H1 (cell line): ENCODE results near the gene CCT6A. TPM values are rescaled to one million over a fixed set of nuclear protein-coding genes. Genes with fewer than 3 reads are reported as not detected.

ENCODE experiments used
- CTCF ChIA-PET: fragments of 300-600 bp; sonication (Branson Sonifier 250); formaldehyde crosslinking; loops from one replicate; lab custom pipeline; 2021; ENCODE audit not compliant: partially characterized antibody; lab: Charles Lee
- POLR2A ChIA-PET: fragments of 300-600 bp; sonication (Branson Sonifier 250); formaldehyde crosslinking; loops from one replicate; lab custom pipeline; 2021; ENCODE audit warnings: inconsistent platforms; ENCODE audit not compliant: partially characterized antibody; lab: Charles Lee
- DNase-seq, 2 experiments: peaks; one replicate each; pipeline versions ENCODE4 v3.0.0 to v3.0.0-alpha.2; 2010 to 2022; ENCODE audit warnings: low spot score in 2 of 2, low read depth in 1 of 2, mixed read lengths in 1 of 2
- FAIRE-seq: peaks from 2 replicates; lab custom pipeline; 2011; peaks lifted over from hg19 to GRCh38; lab: Jason Lieb, UNC
- H2AFZ ChIP-seq: 2 replicates; pipeline ENCODE4 v1.8.1; 2012; ENCODE audit warnings: low read length, inconsistent platforms
- H2AK5ac ChIP-seq: 2 replicates; pipeline ENCODE4 v1.6.1; 2013; ENCODE audit warnings: low read depth, low read length
- H2BK120ac ChIP-seq: replicated peaks from 2 replicates; pipeline ENCODE3; 2013; ENCODE audit warnings: low read depth, low read length, inconsistent platforms
- H2BK12ac ChIP-seq: 2 replicates; pipeline ENCODE4 v1.6.1; 2013; ENCODE audit warnings: low read depth, low read length
- H2BK15ac ChIP-seq: 2 replicates; pipeline ENCODE4 v1.6.1; 2013; ENCODE audit warnings: low read length
- H2BK20ac ChIP-seq: 2 replicates; pipeline ENCODE4 v1.6.1; 2013; ENCODE audit warnings: low read length
- H2BK5ac ChIP-seq: 2 replicates; pipeline ENCODE4 v1.6.1; 2013; ENCODE audit warnings: low read depth, low read length
- H3K14ac ChIP-seq: 2 replicates; pipeline ENCODE4 v1.6.1; 2013; ENCODE audit warnings: inconsistent platforms; ENCODE audit not compliant: insufficient read length
- H3K18ac ChIP-seq: 2 replicates; pipeline ENCODE4 v1.6.1; 2013; ENCODE audit warnings: low read length; ENCODE audit errors: extremely low read depth
- H3K23ac ChIP-seq: 2 replicates; pipeline ENCODE4 v1.6.1; 2013; ENCODE audit warnings: inconsistent platforms; ENCODE audit not compliant: insufficient read length
- H3K23me2 ChIP-seq: 2 replicates; pipeline ENCODE4 v1.6.1; 2013; ENCODE audit warnings: low read depth, low read length
- H3K27ac ChIP-seq: 2 replicates; pipeline ENCODE4 v1.6.1; 2011; ENCODE audit warnings: low read depth, low read length, inconsistent platforms
- H3K27me3 ChIP-seq, 4 experiments: replicated peaks in 1 of 4; 1 replicate in 1 of 4; 2 replicates in 3 of 4; pipeline versions ENCODE4 v1.6.1 to v1.8.1; 2011 to 2013; ENCODE audit warnings: low read length in 3 of 4, mild to moderate bottlenecking in 3 of 4, inconsistent platforms in 2 of 4, mixed read lengths in 2 of 4, moderate library complexity in 1 of 4; ENCODE audit not compliant: control insufficient read depth in 3 of 4, insufficient read depth in 3 of 4; ENCODE audit errors: extremely low read depth in 1 of 4
- H3K36me3 ChIP-seq, 4 experiments: 2 replicates each; pipeline versions ENCODE4 v1.6.1 to v1.8.1; 2011 to 2013; ENCODE audit warnings: mild to moderate bottlenecking in 4 of 4, low read length in 3 of 4, moderate library complexity in 2 of 4, control low read depth in 1 of 4, inconsistent platforms in 1 of 4; ENCODE audit not compliant: insufficient read depth in 4 of 4, control insufficient read depth in 2 of 4
- H3K4ac ChIP-seq: replicated peaks from 2 replicates; pipeline ENCODE3; 2013; ENCODE audit warnings: low read length, low read depth, mixed read lengths, inconsistent platforms; ENCODE audit not compliant: insufficient read length
- H3K4me1 ChIP-seq, 4 experiments: replicated peaks in 1 of 4; 1 replicate in 1 of 4; 2 replicates in 3 of 4; pipeline versions ENCODE4 v1.6.1 to v1.8.1; 2011 to 2013; ENCODE audit warnings: low read length in 3 of 4, inconsistent platforms in 2 of 4, mixed read lengths in 1 of 4; ENCODE audit not compliant: insufficient read depth in 4 of 4, control insufficient read depth in 3 of 4
- H3K4me2 ChIP-seq, 2 experiments: 2 replicates each; pipeline versions ENCODE4 v1.6.1 to v1.8.1; 2011 to 2013; ENCODE audit warnings: low read depth in 2 of 2, low read length in 2 of 2, control low read depth in 1 of 2, inconsistent platforms in 1 of 2, mild to moderate bottlenecking in 1 of 2; ENCODE audit not compliant: insufficient read depth in 1 of 2
- H3K4me3 ChIP-seq, 4 experiments: fragments of 200-600, 300-600 bp in 1 of 4; sonication (generic), shearing (Covaris generic), sonication (Bioruptor Twin) in 1 of 4; 2 replicates each; pipeline versions ENCODE4 v1.5.1 to v1.8.1; 2011 to 2016; ENCODE audit warnings: low read length in 4 of 4, low read depth in 3 of 4, control low read depth in 2 of 4, inconsistent platforms in 2 of 4, mild to moderate bottlenecking in 2 of 4, mixed read lengths in 1 of 4, moderate library complexity in 1 of 4; ENCODE audit not compliant: insufficient read depth in 2 of 4; ENCODE audit errors: extremely low read depth in 1 of 4
- H3K56ac ChIP-seq: replicated peaks from 2 replicates; pipeline ENCODE3; 2013; ENCODE audit warnings: low read depth, mild to moderate bottlenecking, mixed read lengths, low read length, inconsistent platforms; ENCODE audit not compliant: insufficient read length
- H3K79me1 ChIP-seq: 2 replicates; pipeline ENCODE4 v1.6.1; 2013; ENCODE audit warnings: low read depth, low read length, control low read depth
- H3K79me2 ChIP-seq, 2 experiments: 2 replicates each; pipeline versions ENCODE4 v1.6.1 to v1.8.1; 2012 to 2013; ENCODE audit warnings: low read length in 2 of 2, mild to moderate bottlenecking in 2 of 2, inconsistent platforms in 1 of 2; ENCODE audit not compliant: insufficient read depth in 2 of 2, control insufficient read depth in 1 of 2
- H3K9ac ChIP-seq, 4 experiments: replicated peaks in 1 of 4; 1 replicate in 1 of 4; 2 replicates in 3 of 4; pipeline versions ENCODE4 v1.6.1 to v1.8.1; 2011 to 2013; ENCODE audit warnings: low read depth in 3 of 4, low read length in 3 of 4, control low read depth in 2 of 4, mild to moderate bottlenecking in 2 of 4, moderate library complexity in 2 of 4, inconsistent platforms in 1 of 4; ENCODE audit errors: extremely low read depth in 1 of 4
- H3K9me3 ChIP-seq, 2 experiments: 2 replicates each; pipeline versions ENCODE4 v1.6.1 to v1.8.1; 2012 to 2013; ENCODE audit warnings: mild to moderate bottlenecking in 2 of 2, moderate library complexity in 2 of 2, control low read depth in 1 of 2, inconsistent platforms in 1 of 2, low read depth in 1 of 2, low read length in 1 of 2, mixed read lengths in 1 of 2; ENCODE audit not compliant: insufficient read depth in 2 of 2
- H4K20me1 ChIP-seq, 2 experiments: replicated peaks in 1 of 2; 2 replicates each; pipeline versions ENCODE3 to v1.8.1; 2011 to 2013; ENCODE audit warnings: inconsistent platforms in 2 of 2, low read length in 2 of 2, mild to moderate bottlenecking in 1 of 2; ENCODE audit not compliant: insufficient read depth in 2 of 2, control insufficient read depth in 1 of 2
- H4K5ac ChIP-seq: 2 replicates; pipeline ENCODE4 v1.6.1; 2013; ENCODE audit warnings: low read length, low read depth, mixed read lengths, inconsistent platforms; ENCODE audit not compliant: insufficient read length
- H4K8ac ChIP-seq: 2 replicates; pipeline ENCODE4 v1.8.0; 2013; ENCODE audit warnings: mild to moderate bottlenecking, moderate library complexity, low read length, inconsistent platforms; ENCODE audit not compliant: insufficient read depth; ENCODE audit errors: extremely low read depth
- H4K91ac ChIP-seq: replicated peaks from 2 replicates; pipeline ENCODE3; 2013; ENCODE audit warnings: low read length, mixed read lengths, inconsistent platforms; ENCODE audit not compliant: insufficient read length
- CBX8 ChIP-seq: fragments of 300-800, 300-1000 bp; sonication (generic); IDR thresholded peaks from 2 replicates; pipeline ENCODE4 v1.7.1; 2016; ENCODE audit warnings: low read depth, low read length, borderline replicate concordance
- NRF1 ChIP-seq: IDR thresholded peaks from 2 replicates; pipeline ENCODE4 v1.6.1; 2011; ENCODE audit warnings: mild to moderate bottlenecking, low read depth, low read length, improper control_type of control experiment
- RAD21 ChIP-seq, 2 experiments: IDR thresholded peaks in 1 of 2; conservative IDR thresholded peaks in 1 of 2; 2 replicates each; pipeline ENCODE4 v1.6.1; 2011; ENCODE audit warnings: low read depth in 2 of 2, low read length in 2 of 2, improper control_type of control experiment in 1 of 2, inconsistent platforms in 1 of 2, mild to moderate bottlenecking in 1 of 2, moderate library complexity in 1 of 2
- RBBP5 ChIP-seq: IDR thresholded peaks from 2 replicates; pipeline ENCODE4 v1.7.1; 2012; ENCODE audit warnings: low read depth, mild to moderate bottlenecking, inconsistent platforms, low read length, moderate library complexity, borderline replicate concordance
- SRF ChIP-seq: IDR thresholded peaks from 2 replicates; pipeline ENCODE4 v1.6.1; 2011; ENCODE audit warnings: mild to moderate bottlenecking, low read depth, low read length, moderate library complexity
- TAF1 ChIP-seq: IDR thresholded peaks from 2 replicates; pipeline ENCODE4 v1.6.1; 2011; ENCODE audit warnings: mild to moderate bottlenecking, low read depth, low read length
- TBP ChIP-seq: IDR thresholded peaks from 2 replicates; pipeline ENCODE4 v1.6.1; 2011; ENCODE audit warnings: low read depth, low read length, improper control_type of control experiment
- YY1 ChIP-seq: IDR thresholded peaks from 2 replicates; pipeline ENCODE4 v1.6.1; 2011; ENCODE audit warnings: low read depth, mild to moderate bottlenecking, low read length
- WGBS, 2 experiments: shearing (Covaris generic) in 1 of 2; methylation state at CpG; one replicate each; pipeline versions ENCODE4 v1.1.6 to v1.1.7; 2013 to 2015; ENCODE audit warnings: low lambda C conversion rate in 2 of 2, mixed read lengths in 2 of 2, inconsistent platforms in 1 of 2, low coverage in 1 of 2, missing lambda C conversion rate in 1 of 2; ENCODE audit not compliant: insufficient replicate concordance in 2 of 2, insufficient coverage in 1 of 2, insufficient read length in 1 of 2; ENCODE audit errors: extremely low coverage in 1 of 2, missing lambda C conversion rate in 1 of 2; 5-methylcytosine and 5-hydroxymethylcytosine counted together
- polyA plus RNA-seq, 7 experiments: library from polyadenylated mRNA; depleted of rRNA in 3 of 7; stranded (reverse) in 5 of 7; unstranded in 2 of 7; fragments of >200 nt in 5 of 7; fragments of 200-250 nt in 2 of 7; gene quantifications; 1 replicate in 5 of 7; 2 replicates in 1 of 7; 4 replicates in 1 of 7; pipeline versions ENCODE4 v1.2.1 to v1.2.3, GENCODE V29; 2011 to 2013; ENCODE audit warnings: missing spikeins in 2 of 7, mixed read lengths in 2 of 7
- total RNA-seq: library from RNA; stranded (reverse); fragmentation: NEBNext Ultra II Directional; extraction: Animal tissue kit (Norgen Biotek cat#: 25700); gene quantifications from 2 replicates; pipeline ENCODE4 v1.2.1, GENCODE V29; 2021
- TF ChIP-seq, protein P1 (sequence below): IDR thresholded peaks from 2 replicates; pipeline ENCODE4 v1.6.1; 2012; ENCODE audit warnings: low read length, inconsistent platforms

Gene CCT6A
- total and polyA plus RNA-seq, 2 of the 8 experiments (the other 6 are each of a cell fraction or from before 2014, with no cell fraction given), result 201 to 272 TPM

GRCh38 chr7:56019501-56019900, 32.1 kb upstream of the CCT6A start:
- Histone ChIP-seq H3K27me3 (no peaks in the 10 kb centered on the region), H2AK5ac (no peak overlapping the region), H3K4ac (no peak overlapping the region), H3K27ac (no peak overlapping the region), H2BK20ac (no peak overlapping the region), H3K56ac (no peak overlapping the region), H3K23ac (no peak overlapping the region), H3K79me1 (no peaks in the 10 kb centered on the region), H2BK12ac (no peak overlapping the region), H3K36me3 (peaks cover 3 to 41% (median 27%) of the 10 kb centered on the region in 4 experiments; a peak in 6 of 8 replicates), H4K5ac (no peak overlapping the region), H2AFZ (no peak overlapping the region), H3K4me2 (no peak overlapping the region), H3K79me2 (no peaks in the 10 kb centered on the region), H3K4me3 (no peak overlapping the region), H3K23me2 (no peaks in the 10 kb centered on the region), H4K91ac (no peak overlapping the region), H3K4me1 (no peaks in the 10 kb centered on the region), H2BK120ac (no peak overlapping the region), H3K14ac (no peak overlapping the region), H3K9ac (no peak overlapping the region), H2BK5ac (no peak overlapping the region), H3K9me3 (no peaks in the 10 kb centered on the region), H4K8ac (no peak overlapping the region), H4K20me1 (peaks cover 0 to 1% of the 10 kb centered on the region in 2 experiments), H2BK15ac (no peak overlapping the region), H3K18ac (no peak overlapping the region)
- ChIA-PET POLR2A (interaction anchor here (0.8 to 40.8 kb wide), 5 partner anchors 8 to 35 kb away, joined by 5 to 869 read pairs (median 12); partner anchors contain the start of genes CCT6A, PSPH and SUMF2), CTCF (interaction anchor here (2.9 to 3.1 kb wide), 2 partner anchors 15 to 55 kb away, joined by 10 to 15 read pairs; no protein-coding TSS in a partner anchor)
- TF ChIP-seq TBP (no peak), TAF1 (no peak), RAD21 (IDR thresholded peaks at IDR 0.05 in 1 of 2, conservative IDR thresholded peaks at IDR 0.05 in 1 of 2; ENCODE audit: low read depth in 2 of 2, low read length in 2 of 2) (no peak), NRF1 (no peak), SRF (no peak), CBX8 (no peak), YY1 (no peak), RBBP5 (no peak)
- TF ChIP-seq, protein P1, sequence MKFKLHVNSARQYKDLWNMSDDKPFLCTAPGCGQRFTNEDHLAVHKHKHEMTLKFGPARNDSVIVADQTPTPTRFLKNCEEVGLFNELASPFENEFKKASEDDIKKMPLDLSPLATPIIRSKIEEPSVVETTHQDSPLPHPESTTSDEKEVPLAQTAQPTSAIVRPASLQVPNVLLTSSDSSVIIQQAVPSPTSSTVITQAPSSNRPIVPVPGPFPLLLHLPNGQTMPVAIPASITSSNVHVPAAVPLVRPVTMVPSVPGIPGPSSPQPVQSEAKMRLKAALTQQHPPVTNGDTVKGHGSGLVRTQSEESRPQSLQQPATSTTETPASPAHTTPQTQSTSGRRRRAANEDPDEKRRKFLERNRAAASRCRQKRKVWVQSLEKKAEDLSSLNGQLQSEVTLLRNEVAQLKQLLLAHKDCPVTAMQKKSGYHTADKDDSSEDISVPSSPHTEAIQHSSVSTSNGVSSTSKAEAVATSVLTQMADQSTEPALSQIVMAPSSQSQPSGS, result no peak
- DNase-seq, result no peak
- no peak for FAIRE-seq
- WGBS, 2 experiments, result 66% methylated on average over 9 of the region's 9 CpGs; no CpG with 5 or more reads in 1 of the 2 experiments
